Endodermal cell (in vitro differentiated cells): Measurements from ENCODE around the gene ASCC3. TPM values are rescaled to one million over a fixed set of nuclear protein-coding genes. Genes with fewer than 3 reads are reported as not detected.

ENCODE experiments used
- DNase-seq: peaks from one replicate; pipeline ENCODE4 v3.0.0-alpha.2; 2017
- H3K27ac ChIP-seq: 2 replicates; pipeline ENCODE4 v1.5.1; 2013; ENCODE audit warnings: mild to moderate bottlenecking, low read depth, low read length, moderate library complexity
- H3K27me3 ChIP-seq: 2 replicates; pipeline ENCODE4 v1.6.1; 2013; ENCODE audit warnings: mild to moderate bottlenecking, low read length, moderate library complexity; ENCODE audit not compliant: insufficient read depth, control insufficient read depth, poor library complexity, severe bottlenecking
- H3K36me3 ChIP-seq: 2 replicates; pipeline ENCODE4 v1.7.0; 2013; ENCODE audit warnings: mild to moderate bottlenecking, low read length, moderate library complexity; ENCODE audit not compliant: control insufficient read depth, insufficient read depth
- H3K4me1 ChIP-seq: one replicate; pipeline ENCODE4 v1.7.0; 2013; ENCODE audit warnings: low read length; ENCODE audit not compliant: control insufficient read depth, insufficient read depth
- H3K4me3 ChIP-seq: 2 replicates; pipeline ENCODE4 v1.5.1; 2013; ENCODE audit warnings: mild to moderate bottlenecking, low read length, moderate library complexity
- H3K9ac ChIP-seq: 2 replicates; pipeline ENCODE4 v1.6.1; 2013; ENCODE audit warnings: mild to moderate bottlenecking, low read length, moderate library complexity; ENCODE audit not compliant: poor library complexity, severe bottlenecking; ENCODE audit errors: extremely low read depth
- H3K9me3 ChIP-seq: 2 replicates; pipeline ENCODE4 v1.6.1; 2013; ENCODE audit warnings: mild to moderate bottlenecking, low read length, moderate library complexity; ENCODE audit not compliant: control insufficient read depth
- H3K27ac Mint-ChIP-seq: 2 replicates; pipeline ENCODE4 v1.8.0; 2020; ENCODE audit warnings: mixed read lengths
- H3K27me3 Mint-ChIP-seq: 2 replicates; pipeline ENCODE4 v1.8.0; 2021; ENCODE audit warnings: mild to moderate bottlenecking, mixed read lengths; ENCODE audit not compliant: insufficient read depth
- H3K36me3 Mint-ChIP-seq: 2 replicates; pipeline ENCODE4 v1.8.0; 2020; ENCODE audit warnings: low read depth, mixed read lengths
- H3K4me1 Mint-ChIP-seq: 2 replicates; pipeline ENCODE4 v1.8.0; 2020; ENCODE audit warnings: mixed read lengths
- H3K4me3 Mint-ChIP-seq: 2 replicates; pipeline ENCODE4 v1.8.0; 2020; ENCODE audit warnings: mild to moderate bottlenecking, moderate library complexity, mixed read lengths
- H3K9me3 Mint-ChIP-seq: 2 replicates; pipeline ENCODE4 v1.8.0; 2020; ENCODE audit warnings: mild to moderate bottlenecking, mixed read lengths
- WGBS, 2 experiments: methylation state at CpG; one replicate each; pipeline versions ENCODE4 v1.1.5 to v1.1.7; 2013; ENCODE audit warnings: missing lambda C conversion rate in 2 of 2, mixed read lengths in 1 of 2; ENCODE audit not compliant: insufficient coverage in 1 of 2, insufficient read length in 1 of 2; 5-methylcytosine and 5-hydroxymethylcytosine counted together
- total RNA-seq, 2 donors: library from RNA; stranded (reverse); fragmentation: NEBNext Ultra II Directional in 1 of 2; extraction: Animal tissue kit (Norgen Biotek cat#: 25700) in 1 of 2; gene quantifications; 2 replicates in 1 of 2; 3 replicates in 1 of 2; pipeline ENCODE4 v1.2.1, GENCODE V29; 2021
- TF ChIP-seq, protein P1 (sequence below): fragments of 200-600 bp; sonication (generic); conservative IDR thresholded peaks from 2 replicates; pipeline ENCODE4 v1.5.0; 2021; ENCODE audit warnings: antibody characterized with exemption, mild to moderate bottlenecking

Gene ASCC3
- total RNA-seq, 2 donors from 2014 or later = 40.0 to 41.1 TPM

DNA sequence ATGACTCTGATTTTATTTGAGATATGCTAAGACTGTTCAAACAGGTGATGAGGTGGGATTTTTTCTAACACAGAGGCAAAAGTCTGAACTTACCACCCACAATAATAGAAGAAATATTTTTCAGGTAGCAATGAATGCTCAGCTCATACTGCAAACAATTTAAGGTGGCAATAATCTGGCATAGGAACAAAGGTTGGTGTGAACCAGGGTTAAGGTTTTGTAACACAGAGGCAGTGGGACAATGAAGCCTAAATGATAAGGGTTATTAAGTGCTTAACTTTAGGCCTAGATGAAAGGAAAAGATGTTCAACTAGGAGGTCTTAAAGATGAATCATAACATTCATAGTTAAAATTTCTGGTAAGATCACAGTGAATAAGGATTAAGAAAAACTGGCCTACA is 4.9 kb downstream of the ASCC3 start:
- Mint-ChIP-seq H3K36me3 (peaks cover 22% of the 10 kb centered on the region), H3K4me3 (no peak overlapping the region), H3K27ac (no peak overlapping the region), H3K4me1 (peaks cover 48% of the 10 kb centered on the region), H3K9me3 (peaks cover 4% of the 10 kb centered on the region), H3K27me3 (peaks cover 2% of the 10 kb centered on the region)
- no peak overlapping the region for H3K9ac ChIP-seq
- DNase-seq = no peak
- H3K36me3 ChIP-seq = peaks cover 12% of the 10 kb centered on the region
- H3K9me3 ChIP-seq = peaks cover 8% of the 10 kb centered on the region
- no peak overlapping the region for H3K27ac ChIP-seq
- H3K4me1 ChIP-seq = peaks cover 7% of the 10 kb centered on the region
- H3K27me3 ChIP-seq = no peaks in the 10 kb centered on the region
- TF ChIP-seq, protein P1, sequence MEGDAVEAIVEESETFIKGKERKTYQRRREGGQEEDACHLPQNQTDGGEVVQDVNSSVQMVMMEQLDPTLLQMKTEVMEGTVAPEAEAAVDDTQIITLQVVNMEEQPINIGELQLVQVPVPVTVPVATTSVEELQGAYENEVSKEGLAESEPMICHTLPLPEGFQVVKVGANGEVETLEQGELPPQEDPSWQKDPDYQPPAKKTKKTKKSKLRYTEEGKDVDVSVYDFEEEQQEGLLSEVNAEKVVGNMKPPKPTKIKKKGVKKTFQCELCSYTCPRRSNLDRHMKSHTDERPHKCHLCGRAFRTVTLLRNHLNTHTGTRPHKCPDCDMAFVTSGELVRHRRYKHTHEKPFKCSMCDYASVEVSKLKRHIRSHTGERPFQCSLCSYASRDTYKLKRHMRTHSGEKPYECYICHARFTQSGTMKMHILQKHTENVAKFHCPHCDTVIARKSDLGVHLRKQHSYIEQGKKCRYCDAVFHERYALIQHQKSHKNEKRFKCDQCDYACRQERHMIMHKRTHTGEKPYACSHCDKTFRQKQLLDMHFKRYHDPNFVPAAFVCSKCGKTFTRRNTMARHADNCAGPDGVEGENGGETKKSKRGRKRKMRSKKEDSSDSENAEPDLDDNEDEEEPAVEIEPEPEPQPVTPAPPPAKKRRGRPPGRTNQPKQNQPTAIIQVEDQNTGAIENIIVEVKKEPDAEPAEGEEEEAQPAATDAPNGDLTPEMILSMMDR = no peak
- no peak overlapping the region for H3K4me3 ChIP-seq

DNA sequence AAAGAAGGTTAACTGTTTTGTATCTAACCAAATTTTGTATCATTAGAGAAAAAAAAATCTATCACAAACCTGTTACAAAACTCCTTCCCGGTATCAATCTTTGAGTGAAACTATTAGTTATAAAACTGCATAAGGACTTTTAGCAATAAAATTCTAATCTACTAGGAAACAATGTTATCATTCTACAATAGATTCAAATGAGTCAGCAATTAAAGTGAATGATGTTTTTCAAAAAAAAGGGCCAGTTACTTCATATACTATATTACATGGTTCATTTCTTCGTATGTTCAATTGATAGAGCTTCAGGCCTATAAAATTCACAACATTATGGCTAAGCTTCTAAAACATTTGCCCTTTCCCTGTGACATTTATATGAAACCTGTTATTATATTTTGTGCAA is 15.6 kb downstream of the ASCC3 start:
- H3K4me3 Mint-ChIP-seq = no peak overlapping the region
- peaks cover 13% of the 10 kb centered on the region for H3K36me3 Mint-ChIP-seq
- H3K9me3 ChIP-seq = no peaks in the 10 kb centered on the region
- no peak overlapping the region for H3K4me3 ChIP-seq
- H3K4me1 ChIP-seq = no peaks in the 10 kb centered on the region
- no peaks in the 10 kb centered on the region for H3K27me3 ChIP-seq
- H3K4me1 Mint-ChIP-seq = peaks cover 3% of the 10 kb centered on the region
- H3K27me3 Mint-ChIP-seq = no peaks in the 10 kb centered on the region
- no peak overlapping the region for H3K27ac Mint-ChIP-seq
- WGBS, 2 experiments = 88 to 100% methylated on average over 1 to 2 of the region's 2 CpGs
- TF ChIP-seq, protein P1 = no peak
- no peak overlapping the region for H3K27ac ChIP-seq
- H3K9ac ChIP-seq = no peak overlapping the region
- DNase-seq = no peak
- H3K9me3 Mint-ChIP-seq = no peaks in the 10 kb centered on the region
- H3K36me3 ChIP-seq = peaks cover 72% of the 10 kb centered on the region

DNA sequence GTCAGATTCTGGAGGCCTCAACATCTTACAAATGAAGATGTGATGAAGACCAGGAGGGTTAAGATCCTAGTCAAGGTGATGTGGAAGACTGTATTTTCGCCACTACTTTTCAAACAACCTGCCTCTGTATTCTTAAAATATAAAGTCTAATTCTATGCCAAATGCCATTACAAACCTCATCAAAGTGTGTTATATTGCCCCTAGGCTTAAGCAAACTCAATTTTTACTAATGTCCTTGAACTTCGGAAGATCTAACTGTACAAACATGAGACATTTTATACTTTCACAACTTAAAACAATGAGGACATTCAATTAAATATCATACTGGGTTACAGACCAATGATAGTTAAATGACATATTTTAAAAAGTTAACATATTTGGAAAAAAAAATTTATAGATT is 19.1 kb downstream of the ASCC3 start:
- no peak for DNase-seq
- Histone ChIP-seq H3K27ac (no peak overlapping the region), H3K9ac (no peak overlapping the region), H3K36me3 (peaks cover 80% of the 10 kb centered on the region), H3K4me1 (no peaks in the 10 kb centered on the region), H3K27me3 (no peaks in the 10 kb centered on the region), H3K4me3 (no peak overlapping the region), H3K9me3 (no peaks in the 10 kb centered on the region)
- Mint-ChIP-seq H3K4me1 (no peaks in the 10 kb centered on the region), H3K27ac (no peak overlapping the region), H3K27me3 (no peaks in the 10 kb centered on the region), H3K36me3 (peaks cover 20% of the 10 kb centered on the region), H3K9me3 (no peaks in the 10 kb centered on the region), H3K4me3 (no peak overlapping the region)
- WGBS, 2 experiments = 98 to 100% methylated on average over 1 to 2 of the region's 2 CpGs
- TF ChIP-seq, protein P1 = no peak
